MM.1S (cell line): Measurements from ENCODE around the gene DARS1.

ENCODE experiments used
- DNase-seq: peaks from one replicate; pipeline ENCODE4 v3.0.0-alpha.2; 2015
- H2AFZ ChIP-seq: fragments of 300-600 bp; sonication (generic); 2 replicates; pipeline ENCODE4 v1.6.0; 2016; ENCODE audit warnings: antibody characterized with exemption, low read length
- H3F3A ChIP-seq: fragments of 300-600 bp; sonication (generic); 2 replicates; pipeline ENCODE4 v1.6.1; 2016; ENCODE audit warnings: mild to moderate bottlenecking, antibody characterized with exemption, low read length, moderate library complexity, mixed read lengths; ENCODE audit not compliant: insufficient read depth
- H3K27ac ChIP-seq: fragments of 300-600 bp; sonication (generic); 2 replicates; pipeline ENCODE4 v1.5.1; 2016; ENCODE audit warnings: mild to moderate bottlenecking, low read length
- H3K27me3 ChIP-seq: fragments of 300-600 bp; sonication (generic); replicated peaks from 2 replicates; pipeline ENCODE4 v1.6.0; 2016; ENCODE audit warnings: low read length; ENCODE audit not compliant: insufficient read depth
- H3K36me3 ChIP-seq: fragments of 300-600 bp; sonication (generic); replicated peaks from 2 replicates; pipeline ENCODE4 v1.6.1; 2016; ENCODE audit warnings: mild to moderate bottlenecking, low read length, mixed read lengths; ENCODE audit not compliant: insufficient read depth
- H3K4me1 ChIP-seq: fragments of 300-600 bp; sonication (generic); 2 replicates; pipeline ENCODE4 v1.6.1; 2016; ENCODE audit warnings: low read length, mixed read lengths
- H3K4me2 ChIP-seq: fragments of 300-600 bp; sonication (generic); 2 replicates; pipeline ENCODE4 v1.6.0; 2016; ENCODE audit warnings: low read depth, low read length
- H3K4me3 ChIP-seq: fragments of 300-600 bp; sonication (generic); 2 replicates; pipeline ENCODE4 v1.5.1; 2016; ENCODE audit warnings: low read length, mixed read lengths
- H3K79me2 ChIP-seq: fragments of 300-600 bp; sonication (generic); 2 replicates; pipeline ENCODE4 v1.6.1; 2016; ENCODE audit warnings: mixed run types, low read length, mixed read lengths
- H3K9ac ChIP-seq: fragments of 300-600 bp; sonication (generic); 2 replicates; pipeline ENCODE4 v1.6.1; 2016; ENCODE audit warnings: low read length, mixed read lengths
- H3K9me2 ChIP-seq: fragments of 300-600 bp; sonication (generic); replicated peaks from 2 replicates; pipeline ENCODE4 v1.6.1; 2016; ENCODE audit warnings: mild to moderate bottlenecking, low read length, mixed read lengths; ENCODE audit not compliant: insufficient read depth
- H3K9me3 ChIP-seq: fragments of 300-600 bp; sonication (generic); replicated peaks from 2 replicates; pipeline ENCODE4 v1.6.1; 2016; ENCODE audit warnings: mild to moderate bottlenecking, low read length, mixed read lengths; ENCODE audit not compliant: insufficient read depth
- H4K20me1 ChIP-seq: fragments of 300-600 bp; sonication (generic); 2 replicates; pipeline ENCODE4 v1.6.1; 2016; ENCODE audit warnings: mild to moderate bottlenecking, low read length, moderate library complexity, mixed read lengths; ENCODE audit not compliant: insufficient read depth
- EZH2 ChIP-seq: fragments of 300-600 bp; sonication (generic); optimal IDR thresholded peaks from 2 replicates; pipeline ENCODE3; 2017; ENCODE audit warnings: low read depth, mild to moderate bottlenecking, antibody characterized with exemption, low read length, mixed read lengths
- EZH2phosphoT487 ChIP-seq: fragments of 300-600 bp; sonication (generic); IDR thresholded peaks from 2 replicates; pipeline ENCODE4 v1.6.1; 2018; ENCODE audit warnings: antibody characterized with exemption, low read length
- TF ChIP-seq, protein P1 (sequence below): fragments of 300-600 bp; sonication (generic); IDR thresholded peaks from 2 replicates; pipeline ENCODE4 v1.5.1; 2016; ENCODE audit warnings: antibody characterized with exemption, low read length, mixed read lengths

Gene DARS1

DNA sequence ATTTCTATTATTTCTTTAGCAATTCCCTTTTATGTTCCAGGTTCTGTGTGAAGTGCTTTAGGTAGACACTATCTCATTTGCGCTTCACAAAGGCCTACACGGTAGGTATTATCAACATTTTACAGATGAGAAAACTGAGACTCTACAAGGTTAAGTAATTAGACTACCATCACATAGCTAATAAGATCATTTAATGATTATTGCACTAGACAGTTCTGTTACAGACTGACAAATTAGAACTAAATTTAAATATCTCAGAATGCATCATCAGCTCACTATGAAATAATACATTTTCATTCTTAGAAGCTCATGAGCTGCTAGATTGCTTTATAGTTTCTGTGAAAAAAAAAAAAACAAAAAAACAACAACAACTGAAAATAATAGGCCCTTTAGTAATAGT lies 37.9 kb downstream of the DARS1 start:
- Histone ChIP-seq H3K27me3 (no peaks in the 10 kb centered on the region), H3K9ac (no peak overlapping the region), H3K9me2 (no peaks in the 10 kb centered on the region), H2AFZ (no peak overlapping the region), H3K9me3 (no peaks in the 10 kb centered on the region), H3K36me3 (peaks cover 9% of the 10 kb centered on the region; the same call in 1 of the 2 replicates), H3F3A (no peaks in the 10 kb centered on the region), H3K4me1 (no peaks in the 10 kb centered on the region), H3K4me3 (no peak overlapping the region), H3K4me2 (no peak overlapping the region), H3K27ac (no peak overlapping the region), H3K79me2 (peaks cover 29% of the 10 kb centered on the region), H4K20me1 (no peaks in the 10 kb centered on the region)
- DNase-seq: no peak
- TF ChIP-seq EZH2: no peak

DNA sequence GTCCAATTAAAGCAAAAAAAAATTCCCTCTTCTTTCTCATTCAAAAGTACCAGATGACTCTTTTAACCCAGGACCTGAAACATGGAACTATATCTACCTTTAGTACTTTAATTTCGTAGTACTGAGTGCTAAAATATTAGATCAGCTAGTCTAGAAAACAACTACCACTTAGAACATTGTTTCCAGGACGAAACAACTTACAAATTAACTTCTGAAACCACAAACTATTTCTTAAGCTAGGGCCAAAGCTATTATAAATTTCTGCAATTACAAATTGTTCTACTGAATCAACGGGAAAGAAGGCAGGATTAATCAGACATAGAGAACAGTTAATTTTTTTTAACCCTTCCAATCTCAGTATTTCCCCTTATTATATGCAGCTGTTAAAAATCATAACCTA lies 39.9 kb downstream of the DARS1 start:
- Histone ChIP-seq H3K4me3 (no peak overlapping the region), H3K4me2 (no peak overlapping the region), H3K9ac (no peak overlapping the region), H3K9me3 (no peaks in the 10 kb centered on the region), H3K27me3 (no peaks in the 10 kb centered on the region), H3K36me3 (peaks cover 9% of the 10 kb centered on the region; the same call in 1 of the 2 replicates), H3K9me2 (no peaks in the 10 kb centered on the region), H4K20me1 (no peaks in the 10 kb centered on the region), H3F3A (no peaks in the 10 kb centered on the region), H3K27ac (no peak overlapping the region), H3K4me1 (no peaks in the 10 kb centered on the region), H3K79me2 (peaks cover 23% of the 10 kb centered on the region), H2AFZ (no peak overlapping the region)
- TF ChIP-seq EZH2phosphoT487 (no peak), EZH2 (no peak)
- TF ChIP-seq, protein P1, sequence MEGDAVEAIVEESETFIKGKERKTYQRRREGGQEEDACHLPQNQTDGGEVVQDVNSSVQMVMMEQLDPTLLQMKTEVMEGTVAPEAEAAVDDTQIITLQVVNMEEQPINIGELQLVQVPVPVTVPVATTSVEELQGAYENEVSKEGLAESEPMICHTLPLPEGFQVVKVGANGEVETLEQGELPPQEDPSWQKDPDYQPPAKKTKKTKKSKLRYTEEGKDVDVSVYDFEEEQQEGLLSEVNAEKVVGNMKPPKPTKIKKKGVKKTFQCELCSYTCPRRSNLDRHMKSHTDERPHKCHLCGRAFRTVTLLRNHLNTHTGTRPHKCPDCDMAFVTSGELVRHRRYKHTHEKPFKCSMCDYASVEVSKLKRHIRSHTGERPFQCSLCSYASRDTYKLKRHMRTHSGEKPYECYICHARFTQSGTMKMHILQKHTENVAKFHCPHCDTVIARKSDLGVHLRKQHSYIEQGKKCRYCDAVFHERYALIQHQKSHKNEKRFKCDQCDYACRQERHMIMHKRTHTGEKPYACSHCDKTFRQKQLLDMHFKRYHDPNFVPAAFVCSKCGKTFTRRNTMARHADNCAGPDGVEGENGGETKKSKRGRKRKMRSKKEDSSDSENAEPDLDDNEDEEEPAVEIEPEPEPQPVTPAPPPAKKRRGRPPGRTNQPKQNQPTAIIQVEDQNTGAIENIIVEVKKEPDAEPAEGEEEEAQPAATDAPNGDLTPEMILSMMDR: no peak
- DNase-seq: no peak

DNA sequence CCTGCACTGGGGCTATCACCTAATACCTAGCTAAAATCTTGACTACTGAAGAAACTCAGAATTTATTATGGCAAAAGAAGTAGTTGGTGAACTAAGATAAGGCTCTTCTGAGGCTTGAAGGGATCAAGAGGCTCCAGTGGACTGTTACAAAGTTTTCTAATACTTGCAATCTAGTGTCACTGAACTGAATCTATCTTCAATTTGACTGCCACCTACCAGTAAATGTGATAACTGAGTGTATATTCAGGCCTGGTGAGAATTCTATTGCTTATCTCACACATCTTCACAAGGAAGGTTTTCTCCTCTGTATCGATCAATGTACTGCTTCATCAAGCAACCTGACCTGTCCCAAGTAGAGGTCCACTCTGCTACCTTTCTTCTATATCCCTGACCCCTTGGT lies 40.8 kb downstream of the DARS1 start:
- Histone ChIP-seq H3F3A (no peaks in the 10 kb centered on the region), H2AFZ (no peak overlapping the region), H3K4me3 (no peak overlapping the region), H3K4me2 (no peak overlapping the region), H3K79me2 (peaks cover 18% of the 10 kb centered on the region), H3K9me2 (no peaks in the 10 kb centered on the region), H3K9me3 (no peaks in the 10 kb centered on the region), H3K27ac (no peak overlapping the region), H3K36me3 (peaks cover 9% of the 10 kb centered on the region; the same call in 1 of the 2 replicates), H3K27me3 (no peaks in the 10 kb centered on the region), H4K20me1 (no peaks in the 10 kb centered on the region), H3K9ac (no peak overlapping the region), H3K4me1 (no peaks in the 10 kb centered on the region)
- no peak for TF ChIP-seq EZH2phosphoT487
- no peak for TF ChIP-seq EZH2
- TF ChIP-seq, protein P1: no peak
- DNase-seq: no peak

DNA sequence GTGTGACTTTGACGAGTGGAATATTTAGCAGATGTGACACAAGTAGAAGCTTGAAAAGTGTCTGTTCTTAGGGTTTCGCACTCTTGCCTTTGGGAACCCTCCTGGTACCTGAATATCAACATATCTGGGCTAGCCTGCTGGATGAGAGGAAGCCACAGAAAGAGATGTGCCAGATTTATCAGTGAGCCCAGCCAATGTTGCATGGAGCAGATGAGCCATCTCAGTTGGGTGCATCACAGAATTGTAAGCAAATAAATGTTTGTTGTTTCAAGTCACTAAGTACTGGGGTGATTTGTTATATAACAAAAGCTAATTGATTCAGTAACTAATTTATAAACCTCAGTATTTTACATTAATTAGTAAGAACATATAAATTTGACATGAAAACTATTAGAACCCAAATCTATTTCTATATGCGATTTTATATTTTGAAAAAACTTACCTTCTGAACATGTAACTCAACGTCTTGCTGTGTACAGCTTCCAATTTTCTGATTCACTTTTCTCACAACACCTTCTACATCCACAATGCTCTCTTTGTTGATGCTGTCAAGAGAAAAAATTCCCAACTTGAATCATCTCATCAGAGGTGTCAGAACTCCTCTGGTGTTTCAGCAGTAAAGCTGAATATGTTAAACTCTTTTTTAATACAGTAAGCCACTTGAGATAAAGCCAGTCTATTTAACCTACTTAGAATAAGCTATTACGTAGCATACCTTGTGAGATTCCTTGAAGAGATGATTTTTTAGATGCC lies 42.3 kb downstream of the DARS1 start:
- Histone ChIP-seq H3K9ac (no peak overlapping the region), H3K9me3 (no peaks in the 10 kb centered on the region), H3K79me2 (peaks cover 14% of the 10 kb centered on the region), H2AFZ (no peak overlapping the region), H3K27me3 (no peaks in the 10 kb centered on the region), H4K20me1 (no peaks in the 10 kb centered on the region), H3K4me1 (no peaks in the 10 kb centered on the region), H3K27ac (no peak overlapping the region), H3K4me2 (no peak overlapping the region), H3K36me3 (peaks cover 9% of the 10 kb centered on the region; the same call in 1 of the 2 replicates), H3K9me2 (no peaks in the 10 kb centered on the region), H3K4me3 (no peak overlapping the region), H3F3A (no peaks in the 10 kb centered on the region)
- TF ChIP-seq EZH2 (no peak), EZH2phosphoT487 (no peak)
- TF ChIP-seq, protein P1: no peak
- no peak for DNase-seq
